Measurements from ENCODE around the gene EPN1. TPM values are rescaled to one million over a fixed set of nuclear protein-coding genes. Genes with fewer than 3 reads are reported as not detected.

Gene EPN1
- total and polyA plus RNA-seq, 2 of the 13 experiments (the other 11 are each of a cell fraction or from before 2014, with no cell fraction given), result 28.9 to 31.7 TPM

GRCh38 chr19:55679343-55680257 is 4.6 kb downstream of the EPN1 start:
- ATAC-seq, result no peak
- ChIA-PET POLR2A (no interaction called here), CTCF (ENCODE audit: low intra/inter-chr PET ratio, low total read pairs) (no interaction called here)
- H2AFZ ChIP-seq (ENCODE audit: low read length), result no peak overlapping the region
- no peak for DNase-seq (ENCODE audit: low spot score)
- peaks cover 21 to 47% of the 10 kb centered on the region in 2 experiments; a peak in 4 of 5 replicates for H3K36me3 ChIP-seq (replicated peaks in 1 of 2; ENCODE audit: control insufficient read depth in 1 of 2, insufficient read depth in 2 of 2, low read length in 2 of 2)
- WGBS (ENCODE audit: low lambda C conversion rate), result 96% methylated on average over 20 of the region's 24 CpGs
- in situ Hi-C loops (cut with HindIII; ENCODE audit: extremely low pct_ligation_motif_present, low pct_unique_long_range_greater_than_20kb) (no loop called here), intact Hi-C loops (cut with micrococcal nuclease; ENCODE audit: unreplicated experiment) (no loop called here)
- peaks cover 62% of the 10 kb centered on the region for H3K79me2 ChIP-seq (ENCODE audit: insufficient read depth, low read length)
- H3K4me2 ChIP-seq (ENCODE audit: low read depth, low read length), result no peak overlapping the region
- no peaks in the 10 kb centered on the region for H3K9me3 ChIP-seq (ENCODE audit: low read length)
- H3K27ac ChIP-seq (ENCODE audit: extremely low read length, insufficient read depth, low read length), result no peak overlapping the region
- 0 out of 2 replicates have a peak, but pooled peaks have one; percentile 26 for TF ChIP-seq FOXO4 (CRISPR knock-in tag; conservative IDR thresholded peaks at IDR 0.05)
- no peak for TF ChIP-seq FOXJ3 (CRISPR knock-in tag; IDR thresholded peaks at IDR 0.05; ENCODE audit: borderline replicate concordance)
- no peak for TF ChIP-seq FLYWCH1 (CRISPR knock-in tag; IDR thresholded peaks at IDR 0.05)
- TF ChIP-seq, protein P1, sequence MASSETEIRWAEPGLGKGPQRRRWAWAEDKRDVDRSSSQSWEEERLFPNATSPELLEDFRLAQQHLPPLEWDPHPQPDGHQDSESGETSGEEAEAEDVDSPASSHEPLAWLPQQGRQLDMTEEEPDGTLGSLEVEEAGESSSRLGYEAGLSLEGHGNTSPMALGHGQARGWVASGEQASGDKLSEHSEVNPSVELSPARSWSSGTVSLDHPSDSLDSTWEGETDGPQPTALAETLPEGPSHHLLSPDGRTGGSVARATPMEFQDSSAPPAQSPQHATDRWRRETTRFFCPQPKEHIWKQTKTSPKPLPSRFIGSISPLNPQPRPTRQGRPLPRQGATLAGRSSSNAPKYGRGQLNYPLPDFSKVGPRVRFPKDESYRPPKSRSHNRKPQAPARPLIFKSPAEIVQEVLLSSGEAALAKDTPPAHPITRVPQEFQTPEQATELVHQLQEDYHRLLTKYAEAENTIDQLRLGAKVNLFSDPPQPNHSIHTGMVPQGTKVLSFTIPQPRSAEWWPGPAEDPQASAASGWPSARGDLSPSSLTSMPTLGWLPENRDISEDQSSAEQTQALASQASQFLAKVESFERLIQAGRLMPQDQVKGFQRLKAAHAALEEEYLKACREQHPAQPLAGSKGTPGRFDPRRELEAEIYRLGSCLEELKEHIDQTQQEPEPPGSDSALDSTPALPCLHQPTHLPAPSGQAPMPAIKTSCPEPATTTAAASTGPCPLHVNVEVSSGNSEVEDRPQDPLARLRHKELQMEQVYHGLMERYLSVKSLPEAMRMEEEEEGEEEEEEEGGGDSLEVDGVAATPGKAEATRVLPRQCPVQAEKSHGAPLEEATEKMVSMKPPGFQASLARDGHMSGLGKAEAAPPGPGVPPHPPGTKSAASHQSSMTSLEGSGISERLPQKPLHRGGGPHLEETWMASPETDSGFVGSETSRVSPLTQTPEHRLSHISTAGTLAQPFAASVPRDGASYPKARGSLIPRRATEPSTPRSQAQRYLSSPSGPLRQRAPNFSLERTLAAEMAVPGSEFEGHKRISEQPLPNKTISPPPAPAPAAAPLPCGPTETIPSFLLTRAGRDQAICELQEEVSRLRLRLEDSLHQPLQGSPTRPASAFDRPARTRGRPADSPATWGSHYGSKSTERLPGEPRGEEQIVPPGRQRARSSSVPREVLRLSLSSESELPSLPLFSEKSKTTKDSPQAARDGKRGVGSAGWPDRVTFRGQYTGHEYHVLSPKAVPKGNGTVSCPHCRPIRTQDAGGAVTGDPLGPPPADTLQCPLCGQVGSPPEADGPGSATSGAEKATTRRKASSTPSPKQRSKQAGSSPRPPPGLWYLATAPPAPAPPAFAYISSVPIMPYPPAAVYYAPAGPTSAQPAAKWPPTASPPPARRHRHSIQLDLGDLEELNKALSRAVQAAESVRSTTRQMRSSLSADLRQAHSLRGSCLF (CRISPR knock-in tag; IDR thresholded peaks at IDR 0.05; ENCODE audit: borderline replicate concordance), result no peak
- TF ChIP-seq AGO2 (optimal IDR thresholded peaks at IDR 0.05; ENCODE audit: low read depth, low read length), result peak; percentile 17
- no peak overlapping the region for H3K4me3 ChIP-seq (replicated peaks in 1 of 3; ENCODE audit: insufficient read depth in 1 of 3, low read depth in 2 of 3, low read length in 3 of 3)
- FAIRE-seq, result no peak
- no TSS peak for BruUV-seq (replicated peaks)
- H3K4me1 ChIP-seq (ENCODE audit: insufficient read depth, low read length), result peaks cover 73% of the 10 kb centered on the region
- H3K9ac ChIP-seq (ENCODE audit: insufficient read depth, low read depth, low read length), result no peak overlapping the region
- no peaks in the 10 kb centered on the region; a peak in 1 of 5 replicates for H3K27me3 ChIP-seq (ENCODE audit: control insufficient read depth in 1 of 2, insufficient read depth in 2 of 2, low read length in 2 of 2)
- H4K20me1 ChIP-seq (ENCODE audit: insufficient read depth, low read length), result no peaks in the 10 kb centered on the region; the same call in 1 of the 2 replicates
